H1 (cell line): ENCODE measurements around the gene CRTC3. TPM values are rescaled to one million over a fixed set of nuclear protein-coding genes. Genes with fewer than 3 reads are reported as not detected.

Experiments
- CTCF ChIA-PET: fragments of 300-600 bp; sonication (Branson Sonifier 250); formaldehyde crosslinking; loops from one replicate; lab custom pipeline; 2021; ENCODE audit not compliant: partially characterized antibody; lab: Charles Lee
- POLR2A ChIA-PET: fragments of 300-600 bp; sonication (Branson Sonifier 250); formaldehyde crosslinking; loops from one replicate; lab custom pipeline; 2021; ENCODE audit warnings: inconsistent platforms; ENCODE audit not compliant: partially characterized antibody; lab: Charles Lee
- DNase-seq, 2 experiments: peaks; one replicate each; pipeline versions ENCODE4 v3.0.0 to v3.0.0-alpha.2; 2010 to 2022; ENCODE audit warnings: low spot score in 2 of 2, low read depth in 1 of 2, mixed read lengths in 1 of 2
- FAIRE-seq: peaks from 2 replicates; lab custom pipeline; 2011; peaks lifted over from hg19 to GRCh38; lab: Jason Lieb, UNC
- H2AFZ ChIP-seq: 2 replicates; pipeline ENCODE4 v1.8.1; 2012; ENCODE audit warnings: low read length, inconsistent platforms
- H2AK5ac ChIP-seq: 2 replicates; pipeline ENCODE4 v1.6.1; 2013; ENCODE audit warnings: low read depth, low read length
- H2BK120ac ChIP-seq: replicated peaks from 2 replicates; pipeline ENCODE3; 2013; ENCODE audit warnings: low read depth, low read length, inconsistent platforms
- H2BK12ac ChIP-seq: 2 replicates; pipeline ENCODE4 v1.6.1; 2013; ENCODE audit warnings: low read depth, low read length
- H2BK15ac ChIP-seq: 2 replicates; pipeline ENCODE4 v1.6.1; 2013; ENCODE audit warnings: low read length
- H2BK20ac ChIP-seq: 2 replicates; pipeline ENCODE4 v1.6.1; 2013; ENCODE audit warnings: low read length
- H2BK5ac ChIP-seq: 2 replicates; pipeline ENCODE4 v1.6.1; 2013; ENCODE audit warnings: low read depth, low read length
- H3K14ac ChIP-seq: 2 replicates; pipeline ENCODE4 v1.6.1; 2013; ENCODE audit warnings: inconsistent platforms; ENCODE audit not compliant: insufficient read length
- H3K18ac ChIP-seq: 2 replicates; pipeline ENCODE4 v1.6.1; 2013; ENCODE audit warnings: low read length; ENCODE audit errors: extremely low read depth
- H3K23ac ChIP-seq: 2 replicates; pipeline ENCODE4 v1.6.1; 2013; ENCODE audit warnings: inconsistent platforms; ENCODE audit not compliant: insufficient read length
- H3K23me2 ChIP-seq: 2 replicates; pipeline ENCODE4 v1.6.1; 2013; ENCODE audit warnings: low read depth, low read length
- H3K27ac ChIP-seq: 2 replicates; pipeline ENCODE4 v1.6.1; 2011; ENCODE audit warnings: low read depth, low read length, inconsistent platforms
- H3K27me3 ChIP-seq, 4 experiments: replicated peaks in 1 of 4; 1 replicate in 1 of 4; 2 replicates in 3 of 4; pipeline versions ENCODE4 v1.6.1 to v1.8.1; 2011 to 2013; ENCODE audit warnings: low read length in 3 of 4, mild to moderate bottlenecking in 3 of 4, inconsistent platforms in 2 of 4, mixed read lengths in 2 of 4, moderate library complexity in 1 of 4; ENCODE audit not compliant: control insufficient read depth in 3 of 4, insufficient read depth in 3 of 4; ENCODE audit errors: extremely low read depth in 1 of 4
- H3K36me3 ChIP-seq, 4 experiments: 2 replicates each; pipeline versions ENCODE4 v1.6.1 to v1.8.1; 2011 to 2013; ENCODE audit warnings: mild to moderate bottlenecking in 4 of 4, low read length in 3 of 4, moderate library complexity in 2 of 4, control low read depth in 1 of 4, inconsistent platforms in 1 of 4; ENCODE audit not compliant: insufficient read depth in 4 of 4, control insufficient read depth in 2 of 4
- H3K4ac ChIP-seq: replicated peaks from 2 replicates; pipeline ENCODE3; 2013; ENCODE audit warnings: low read length, low read depth, mixed read lengths, inconsistent platforms; ENCODE audit not compliant: insufficient read length
- H3K4me1 ChIP-seq, 4 experiments: replicated peaks in 1 of 4; 1 replicate in 1 of 4; 2 replicates in 3 of 4; pipeline versions ENCODE4 v1.6.1 to v1.8.1; 2011 to 2013; ENCODE audit warnings: low read length in 3 of 4, inconsistent platforms in 2 of 4, mixed read lengths in 1 of 4; ENCODE audit not compliant: insufficient read depth in 4 of 4, control insufficient read depth in 3 of 4
- H3K4me2 ChIP-seq, 2 experiments: 2 replicates each; pipeline versions ENCODE4 v1.6.1 to v1.8.1; 2011 to 2013; ENCODE audit warnings: low read depth in 2 of 2, low read length in 2 of 2, control low read depth in 1 of 2, inconsistent platforms in 1 of 2, mild to moderate bottlenecking in 1 of 2; ENCODE audit not compliant: insufficient read depth in 1 of 2
- H3K4me3 ChIP-seq, 4 experiments: fragments of 200-600, 300-600 bp in 1 of 4; sonication (generic), shearing (Covaris generic), sonication (Bioruptor Twin) in 1 of 4; 2 replicates each; pipeline versions ENCODE4 v1.5.1 to v1.8.1; 2011 to 2016; ENCODE audit warnings: low read length in 4 of 4, low read depth in 3 of 4, control low read depth in 2 of 4, inconsistent platforms in 2 of 4, mild to moderate bottlenecking in 2 of 4, mixed read lengths in 1 of 4, moderate library complexity in 1 of 4; ENCODE audit not compliant: insufficient read depth in 2 of 4; ENCODE audit errors: extremely low read depth in 1 of 4
- H3K56ac ChIP-seq: replicated peaks from 2 replicates; pipeline ENCODE3; 2013; ENCODE audit warnings: low read depth, mild to moderate bottlenecking, mixed read lengths, low read length, inconsistent platforms; ENCODE audit not compliant: insufficient read length
- H3K79me1 ChIP-seq: 2 replicates; pipeline ENCODE4 v1.6.1; 2013; ENCODE audit warnings: low read depth, low read length, control low read depth
- H3K79me2 ChIP-seq, 2 experiments: 2 replicates each; pipeline versions ENCODE4 v1.6.1 to v1.8.1; 2012 to 2013; ENCODE audit warnings: low read length in 2 of 2, mild to moderate bottlenecking in 2 of 2, inconsistent platforms in 1 of 2; ENCODE audit not compliant: insufficient read depth in 2 of 2, control insufficient read depth in 1 of 2
- H3K9ac ChIP-seq, 4 experiments: replicated peaks in 1 of 4; 1 replicate in 1 of 4; 2 replicates in 3 of 4; pipeline versions ENCODE4 v1.6.1 to v1.8.1; 2011 to 2013; ENCODE audit warnings: low read depth in 3 of 4, low read length in 3 of 4, control low read depth in 2 of 4, mild to moderate bottlenecking in 2 of 4, moderate library complexity in 2 of 4, inconsistent platforms in 1 of 4; ENCODE audit errors: extremely low read depth in 1 of 4
- H3K9me3 ChIP-seq, 2 experiments: 2 replicates each; pipeline versions ENCODE4 v1.6.1 to v1.8.1; 2012 to 2013; ENCODE audit warnings: mild to moderate bottlenecking in 2 of 2, moderate library complexity in 2 of 2, control low read depth in 1 of 2, inconsistent platforms in 1 of 2, low read depth in 1 of 2, low read length in 1 of 2, mixed read lengths in 1 of 2; ENCODE audit not compliant: insufficient read depth in 2 of 2
- H4K20me1 ChIP-seq, 2 experiments: replicated peaks in 1 of 2; 2 replicates each; pipeline versions ENCODE3 to v1.8.1; 2011 to 2013; ENCODE audit warnings: inconsistent platforms in 2 of 2, low read length in 2 of 2, mild to moderate bottlenecking in 1 of 2; ENCODE audit not compliant: insufficient read depth in 2 of 2, control insufficient read depth in 1 of 2
- H4K5ac ChIP-seq: 2 replicates; pipeline ENCODE4 v1.6.1; 2013; ENCODE audit warnings: low read length, low read depth, mixed read lengths, inconsistent platforms; ENCODE audit not compliant: insufficient read length
- H4K8ac ChIP-seq: 2 replicates; pipeline ENCODE4 v1.8.0; 2013; ENCODE audit warnings: mild to moderate bottlenecking, moderate library complexity, low read length, inconsistent platforms; ENCODE audit not compliant: insufficient read depth; ENCODE audit errors: extremely low read depth
- H4K91ac ChIP-seq: replicated peaks from 2 replicates; pipeline ENCODE3; 2013; ENCODE audit warnings: low read length, mixed read lengths, inconsistent platforms; ENCODE audit not compliant: insufficient read length
- ATF2 ChIP-seq: IDR thresholded peaks from 2 replicates; pipeline ENCODE4 v1.6.1; 2012; ENCODE audit warnings: low read length, inconsistent platforms
- CBX5 ChIP-seq: fragments of 300-800, 300-1000 bp; sonication (generic); IDR thresholded peaks from 2 replicates; pipeline ENCODE4 v1.7.1; 2016; ENCODE audit warnings: antibody characterized with exemption, low read length, low read depth
- CTBP2 ChIP-seq: IDR thresholded peaks from 2 replicates; pipeline ENCODE4 v1.7.0; 2011; ENCODE audit warnings: borderline replicate concordance, mild to moderate bottlenecking, moderate library complexity, mixed read lengths, low read length; ENCODE audit not compliant: insufficient read depth, insufficient read length
- EGR1 ChIP-seq: IDR thresholded peaks from 2 replicates; pipeline ENCODE4 v1.6.1; 2011; ENCODE audit warnings: low read depth, low read length, borderline replicate concordance
- GTF2F1 ChIP-seq: IDR thresholded peaks from 2 replicates; pipeline ENCODE4 v1.6.1; 2012; ENCODE audit warnings: low read depth, low read length, improper control_type of control experiment, borderline replicate concordance
- HDAC6 ChIP-seq: IDR thresholded peaks from one replicate; pipeline ENCODE4 v1.7.1; 2012; ENCODE audit warnings: low read depth, mild to moderate bottlenecking, inconsistent platforms, low read length, moderate library complexity
- KDM4A ChIP-seq: IDR thresholded peaks from one replicate; pipeline ENCODE4 v1.7.1; 2012; ENCODE audit warnings: low read depth, mild to moderate bottlenecking, moderate library complexity, low read length, inconsistent platforms; ENCODE audit not compliant: severe bottlenecking
- POLR2A ChIP-seq, 2 experiments: IDR thresholded peaks; 1 replicate in 1 of 2; 2 replicates in 1 of 2; pipeline ENCODE4 v1.6.1; 2011; ENCODE audit warnings: low read depth in 2 of 2, low read length in 2 of 2, mild to moderate bottlenecking in 2 of 2; ENCODE audit errors: control extremely low read depth in 1 of 2
- SP4 ChIP-seq: IDR thresholded peaks from 2 replicates; pipeline ENCODE4 v1.6.1; 2012; ENCODE audit warnings: low read length, inconsistent platforms
- SUZ12 ChIP-seq: fragments of 200-600 bp; sonication (generic); IDR thresholded peaks from 2 replicates; pipeline ENCODE4 v1.6.1; 2012; ENCODE audit warnings: mild to moderate bottlenecking, inconsistent platforms, low read length, moderate library complexity, mixed read lengths
- TAF1 ChIP-seq: IDR thresholded peaks from 2 replicates; pipeline ENCODE4 v1.6.1; 2011; ENCODE audit warnings: mild to moderate bottlenecking, low read depth, low read length
- TAF7 ChIP-seq: optimal IDR thresholded peaks from 2 replicates; pipeline ENCODE3; 2011; ENCODE audit warnings: low read depth, mild to moderate bottlenecking, inconsistent platforms, low read length, moderate library complexity, borderline replicate concordance
- ZNF274 ChIP-seq: IDR thresholded peaks from 2 replicates; pipeline ENCODE4 v1.7.0; 2012; ENCODE audit warnings: low read length, borderline replicate concordance; ENCODE audit errors: extremely low read depth
- WGBS, 2 experiments: shearing (Covaris generic) in 1 of 2; methylation state at CpG; one replicate each; pipeline versions ENCODE4 v1.1.6 to v1.1.7; 2013 to 2015; ENCODE audit warnings: low lambda C conversion rate in 2 of 2, mixed read lengths in 2 of 2, inconsistent platforms in 1 of 2, low coverage in 1 of 2, missing lambda C conversion rate in 1 of 2; ENCODE audit not compliant: insufficient replicate concordance in 2 of 2, insufficient coverage in 1 of 2, insufficient read length in 1 of 2; ENCODE audit errors: extremely low coverage in 1 of 2, missing lambda C conversion rate in 1 of 2; 5-methylcytosine and 5-hydroxymethylcytosine counted together
- polyA plus RNA-seq, 7 experiments: library from polyadenylated mRNA; depleted of rRNA in 3 of 7; stranded (reverse) in 5 of 7; unstranded in 2 of 7; fragments of >200 nt in 5 of 7; fragments of 200-250 nt in 2 of 7; gene quantifications; 1 replicate in 5 of 7; 2 replicates in 1 of 7; 4 replicates in 1 of 7; pipeline versions ENCODE4 v1.2.1 to v1.2.3, GENCODE V29; 2011 to 2013; ENCODE audit warnings: missing spikeins in 2 of 7, mixed read lengths in 2 of 7
- total RNA-seq: library from RNA; stranded (reverse); fragmentation: NEBNext Ultra II Directional; extraction: Animal tissue kit (Norgen Biotek cat#: 25700); gene quantifications from 2 replicates; pipeline ENCODE4 v1.2.1, GENCODE V29; 2021

CRTC3 gene
- total and polyA plus RNA-seq, 2 of the 8 experiments (the other 6 are each of a cell fraction or from before 2014, with no cell fraction given): 5.0 to 5.3 TPM

GRCh38 chr15:90501898-90502297 lies 27.8 kb upstream of the CRTC3 start:
- Histone ChIP-seq H3K4ac (no peak overlapping the region), H2AFZ (no peak overlapping the region), H2BK5ac (no peak overlapping the region), H3K4me3 (no peak overlapping the region), H3K4me1 (no peaks in the 10 kb centered on the region), H3K79me1 (no peaks in the 10 kb centered on the region), H4K20me1 (no peaks in the 10 kb centered on the region), H3K14ac (no peak overlapping the region), H2BK15ac (no peak overlapping the region), H4K5ac (no peak overlapping the region), H3K27ac (no peak overlapping the region), H4K91ac (no peak overlapping the region), H2BK12ac (no peak overlapping the region), H3K79me2 (no peaks in the 10 kb centered on the region), H3K9me3 (no peaks in the 10 kb centered on the region), H3K23ac (no peak overlapping the region), H2BK20ac (no peak overlapping the region), H3K23me2 (no peaks in the 10 kb centered on the region), H2BK120ac (no peak overlapping the region), H3K36me3 (peaks cover 6 to 38% (median 18%) of the 10 kb centered on the region in 4 experiments), H3K9ac (no peak overlapping the region), H3K18ac (no peak overlapping the region), H3K56ac (no peak overlapping the region), H2AK5ac (no peak overlapping the region), H3K27me3 (no peaks in the 10 kb centered on the region), H4K8ac (no peak overlapping the region), H3K4me2 (no peak overlapping the region)
- CTCF ChIA-PET: interaction anchor here (3.4 to 4.4 kb wide), 2 partner anchors 20 to 182 kb away, joined by 15 to 17 read pairs; no protein-coding TSS in a partner anchor
- DNase-seq (no peak), FAIRE-seq (peak; percentile 19)
- 90% methylated on average over 4 of the region's 4 CpGs; no CpG with 5 or more reads in 1 of the 2 experiments for WGBS, 2 experiments
- POLR2A ChIA-PET: no interaction called here
- TF ChIP-seq ATF2: no peak
- no peak for TF ChIP-seq TAF7
- no peak for TF ChIP-seq HDAC6
- TF ChIP-seq CTBP2: no peak
- no peak for TF ChIP-seq GTF2F1
- TF ChIP-seq ZNF274: no peak
- TF ChIP-seq CBX5: no peak
- no peak for TF ChIP-seq KDM4A
- no peak for TF ChIP-seq POLR2A (IDR thresholded peaks at IDR 0.05; ENCODE audit: control extremely low read depth in 1 of 2, low read depth in 2 of 2, low read length in 2 of 2)
- TF ChIP-seq SUZ12: no peak
- no peak for TF ChIP-seq SP4
- TF ChIP-seq EGR1: no peak
- no peak for TF ChIP-seq TAF1
